Measurements from ENCODE around the gene GALNT17.

GRCh38 chr7:71718563-71718962, 586.6 kb downstream of the GALNT17 start:
- TF ChIP-seq POLR2A (IDR thresholded peaks at IDR 0.05) (no peak), CTCF (IDR thresholded peaks at IDR 0.05) (no peak)
